ENCODE data around the gene DDX51.

DNA sequence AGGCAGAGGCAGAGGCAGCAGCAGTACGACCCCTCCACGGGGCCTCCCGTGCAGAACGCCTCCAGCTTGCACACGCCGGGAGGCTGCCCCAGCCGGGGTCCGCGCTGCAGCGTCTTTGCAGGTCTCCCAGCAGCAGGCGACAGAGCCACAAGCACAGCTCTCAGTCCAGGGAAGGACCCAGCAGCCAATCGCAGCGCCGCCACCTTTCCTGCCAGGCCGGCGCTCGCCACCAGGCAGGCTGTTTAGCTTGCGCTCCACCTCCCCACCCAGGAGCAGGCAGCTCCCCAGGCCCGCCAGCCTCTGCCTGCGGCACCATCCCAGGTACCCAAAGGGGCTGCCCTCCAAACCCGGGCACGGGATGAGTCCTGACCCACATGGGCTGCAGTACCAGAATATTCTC is 25.2 kb downstream of the DDX51 start:
- TF ChIP-seq, protein P1, sequence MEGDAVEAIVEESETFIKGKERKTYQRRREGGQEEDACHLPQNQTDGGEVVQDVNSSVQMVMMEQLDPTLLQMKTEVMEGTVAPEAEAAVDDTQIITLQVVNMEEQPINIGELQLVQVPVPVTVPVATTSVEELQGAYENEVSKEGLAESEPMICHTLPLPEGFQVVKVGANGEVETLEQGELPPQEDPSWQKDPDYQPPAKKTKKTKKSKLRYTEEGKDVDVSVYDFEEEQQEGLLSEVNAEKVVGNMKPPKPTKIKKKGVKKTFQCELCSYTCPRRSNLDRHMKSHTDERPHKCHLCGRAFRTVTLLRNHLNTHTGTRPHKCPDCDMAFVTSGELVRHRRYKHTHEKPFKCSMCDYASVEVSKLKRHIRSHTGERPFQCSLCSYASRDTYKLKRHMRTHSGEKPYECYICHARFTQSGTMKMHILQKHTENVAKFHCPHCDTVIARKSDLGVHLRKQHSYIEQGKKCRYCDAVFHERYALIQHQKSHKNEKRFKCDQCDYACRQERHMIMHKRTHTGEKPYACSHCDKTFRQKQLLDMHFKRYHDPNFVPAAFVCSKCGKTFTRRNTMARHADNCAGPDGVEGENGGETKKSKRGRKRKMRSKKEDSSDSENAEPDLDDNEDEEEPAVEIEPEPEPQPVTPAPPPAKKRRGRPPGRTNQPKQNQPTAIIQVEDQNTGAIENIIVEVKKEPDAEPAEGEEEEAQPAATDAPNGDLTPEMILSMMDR (IDR thresholded peaks at IDR 0.05): no peak
- no peak for TF ChIP-seq POLR2A (IDR thresholded peaks at IDR 0.05)
